ENCODE results near the gene MAPT. TPM values are rescaled to one million over a fixed set of nuclear protein-coding genes. Genes with fewer than 3 reads are reported as not detected.

Gene MAPT
- total and polyA plus RNA-seq, 2 of the 4 experiments (the other 2 are of a cell fraction) = 0.18 to 0.19 TPM

- Histone ChIP-seq H3K9me3 (ENCODE audit: control insufficient read depth, insufficient read depth, low read length) (no peaks in the 10 kb centered on the region), H3K56ac (ENCODE audit: extremely low read depth, insufficient read depth, low read length) (no peak overlapping the region), H3K9ac (ENCODE audit: low read depth, low read length) (no peak overlapping the region), H2BK120ac (ENCODE audit: low read depth, low read length) (no peak overlapping the region), H3K4me2 (ENCODE audit: low read depth, low read length) (no peak overlapping the region), H3K4me1 (ENCODE audit: control insufficient read depth, insufficient read depth, low read length) (no peaks in the 10 kb centered on the region), H3K27ac (ENCODE audit: insufficient read depth, low read length) (no peak overlapping the region), H3K23ac (ENCODE audit: low read depth, low read length) (no peak overlapping the region), H4K5ac (ENCODE audit: low read depth, low read length) (no peak overlapping the region), H3K4me3 (ENCODE audit: insufficient read depth, low read depth, low read length) (no peak overlapping the region), H2BK15ac (ENCODE audit: low read depth, low read length) (no peak overlapping the region), H2AFZ (replicated peaks; ENCODE audit: low read length, poor library complexity) (no peak overlapping the region), H3K79me1 (ENCODE audit: low read depth in 1 of 2, low read length in 2 of 2) (no peaks in the 10 kb centered on the region), H2BK5ac (ENCODE audit: low read depth, low read length, poor library complexity, severe bottlenecking) (no peak overlapping the region), H2BK20ac (ENCODE audit: low read depth, low read length) (no peak overlapping the region), H4K20me1 (ENCODE audit: insufficient read depth, low read length) (no peaks in the 10 kb centered on the region), H3K9me1 (ENCODE audit: insufficient read depth, low read length) (no peaks in the 10 kb centered on the region), H3K4ac (ENCODE audit: low read depth, low read length) (no peak overlapping the region), H3K14ac (replicated peaks; ENCODE audit: low read depth, low read length) (no peak overlapping the region), H3K27me3 (ENCODE audit: control insufficient read depth, insufficient read depth, low read length) (peaks cover 10% of the 10 kb centered on the region), H3K18ac (ENCODE audit: low read depth, low read length) (no peak overlapping the region), H3K36me3 (ENCODE audit: control insufficient read depth, insufficient read depth, low read length) (no peaks in the 10 kb centered on the region), H4K91ac (ENCODE audit: insufficient read depth, low read depth, low read length) (no peak overlapping the region), H2AK5ac (ENCODE audit: low read depth, low read length) (no peak overlapping the region), H4K8ac (ENCODE audit: low read depth in 2 of 2, low read length in 2 of 2) (no peak overlapping the region), H2AK9ac (replicated peaks; ENCODE audit: low read depth, low read length, poor library complexity) (no peak overlapping the region)
- TF ChIP-seq MXI1 (IDR thresholded peaks at IDR 0.05; ENCODE audit: borderline replicate concordance, low read depth, low read length) (no peak), MAZ (IDR thresholded peaks at IDR 0.05; ENCODE audit: borderline replicate concordance, low read depth, low read length) (no peak), SMC3 (IDR thresholded peaks at IDR 0.05; ENCODE audit: low read depth, low read length) (no peak), CHD1 (IDR thresholded peaks at IDR 0.05; ENCODE audit: low read depth, low read length) (no peak), FOS (IDR thresholded peaks at IDR 0.05; ENCODE audit: low read depth, low read length) (no peak), MAFK (IDR thresholded peaks at IDR 0.05; ENCODE audit: low read depth, low read length) (no peak), NFE2L2 (IDR thresholded peaks at IDR 0.05; ENCODE audit: low read depth, low read length) (no peak), ELK1 (IDR thresholded peaks at IDR 0.05; ENCODE audit: borderline replicate concordance, low read depth, low read length) (no peak), CEBPB (IDR thresholded peaks at IDR 0.05; ENCODE audit: low read depth, low read length) (no peak), RFX5 (IDR thresholded peaks at IDR 0.05; ENCODE audit: low read depth, low read length) (no peak), RCOR1 (IDR thresholded peaks at IDR 0.05; ENCODE audit: insufficient replicate concordance, low read length) (no peak), USF2 (IDR thresholded peaks at IDR 0.05; ENCODE audit: low read depth, low read length) (no peak), POLR2A (IDR thresholded peaks at IDR 0.05; ENCODE audit: low read depth, low read length) (no peak), RAD21 (IDR thresholded peaks at IDR 0.05; ENCODE audit: low read length) (no peak), BHLHE40 (IDR thresholded peaks at IDR 0.05; ENCODE audit: low read depth, low read length) (no peak)
- TF ChIP-seq, protein P1, sequence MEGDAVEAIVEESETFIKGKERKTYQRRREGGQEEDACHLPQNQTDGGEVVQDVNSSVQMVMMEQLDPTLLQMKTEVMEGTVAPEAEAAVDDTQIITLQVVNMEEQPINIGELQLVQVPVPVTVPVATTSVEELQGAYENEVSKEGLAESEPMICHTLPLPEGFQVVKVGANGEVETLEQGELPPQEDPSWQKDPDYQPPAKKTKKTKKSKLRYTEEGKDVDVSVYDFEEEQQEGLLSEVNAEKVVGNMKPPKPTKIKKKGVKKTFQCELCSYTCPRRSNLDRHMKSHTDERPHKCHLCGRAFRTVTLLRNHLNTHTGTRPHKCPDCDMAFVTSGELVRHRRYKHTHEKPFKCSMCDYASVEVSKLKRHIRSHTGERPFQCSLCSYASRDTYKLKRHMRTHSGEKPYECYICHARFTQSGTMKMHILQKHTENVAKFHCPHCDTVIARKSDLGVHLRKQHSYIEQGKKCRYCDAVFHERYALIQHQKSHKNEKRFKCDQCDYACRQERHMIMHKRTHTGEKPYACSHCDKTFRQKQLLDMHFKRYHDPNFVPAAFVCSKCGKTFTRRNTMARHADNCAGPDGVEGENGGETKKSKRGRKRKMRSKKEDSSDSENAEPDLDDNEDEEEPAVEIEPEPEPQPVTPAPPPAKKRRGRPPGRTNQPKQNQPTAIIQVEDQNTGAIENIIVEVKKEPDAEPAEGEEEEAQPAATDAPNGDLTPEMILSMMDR (conservative IDR thresholded peaks at IDR 0.05; ENCODE audit: low read depth, low read length) = no peak
- DNase-seq = no peak
- ATAC-seq (ENCODE audit: low read depth) = no peak
- WGBS, 2 experiments (ENCODE audit: extremely low coverage in 2 of 2, insufficient read length in 1 of 2) = 71% methylated on average over 1 of the region's 4 CpGs; no CpG with 5 or more reads in 1 of the 2 experiments
- CTCF ChIA-PET = no interaction called here
- POLR2A ChIA-PET (ENCODE audit: unreplicated experiment) = no interaction called here
- intact Hi-C loops (cut with micrococcal nuclease) (no loop called here), in situ Hi-C loops (cut with MboI; ENCODE audit: low sequenced_read_pairs) (loop anchor here (25.0 kb wide), 1 partner anchor 435 kb away; no protein-coding TSS in a partner anchor), dilution Hi-C loops (cut with HindIII; ENCODE audit: low sequenced_read_pairs, unreplicated experiment) (no loop called here)
- BruUV-seq (replicated peaks) = no TSS peak
Measured at GRCh38 chr17:45847101-45847500, 47.3 kb upstream of the MAPT start.

Data from IMR-90 (cell line).